T-helper 17 cell (primary cell): ENCODE data around the gene CDH7. TPM values are rescaled to one million over a fixed set of nuclear protein-coding genes. Genes with fewer than 3 reads are reported as not detected.

ENCODE experiments used
- ATAC-seq: fragments of 150-1000 bp; cut with Tn5 transposase; 2 replicates; pipeline ENCODE4 v1.10.0; 2021; ENCODE audit warnings: mild to moderate bottlenecking, moderate library complexity
- DNase-seq, 3 donors: peaks; one replicate each; pipeline versions ENCODE4 v3.0.0 to v3.0.0-alpha.2; 2020 to 2021
- H3K9me3 ChIP-seq: one replicate; pipeline ENCODE4 v1.7.0; 2013; ENCODE audit warnings: low read length, mild to moderate bottlenecking; ENCODE audit not compliant: control insufficient read depth, poor library complexity, severe bottlenecking
- H3K27ac Mint-ChIP-seq: one replicate; pipeline ENCODE4 v1.8.0; 2022; ENCODE audit warnings: mild to moderate bottlenecking, moderate library complexity, mixed read lengths
- H3K27me3 Mint-ChIP-seq: one replicate; pipeline ENCODE4 v1.8.0; 2022; ENCODE audit warnings: mixed read lengths
- H3K36me3 Mint-ChIP-seq: one replicate; pipeline ENCODE4 v1.8.0; 2022; ENCODE audit warnings: low read depth, mixed read lengths
- H3K4me1 Mint-ChIP-seq: one replicate; pipeline ENCODE4 v1.8.0; 2022; ENCODE audit warnings: mild to moderate bottlenecking, mixed read lengths
- H3K4me3 Mint-ChIP-seq: one replicate; pipeline ENCODE4 v1.8.0; 2022; ENCODE audit warnings: mild to moderate bottlenecking, moderate library complexity, mixed read lengths
- total RNA-seq, 4 donors: library from RNA in 2 of 4; stranded (reverse) in 2 of 4; gene quantifications; one replicate each; pipeline ENCODE4 v1.2.3 and lab custom pipeline; 2022 to 2026

CDH7 gene
- total RNA-seq, 2 donors from 2014 or later = not detected

- no peaks in the 10 kb centered on the region for H3K27me3 Mint-ChIP-seq
- no peaks in the 10 kb centered on the region for H3K36me3 Mint-ChIP-seq
- DNase-seq = no peak
- H3K4me3 Mint-ChIP-seq = no peak overlapping the region
- no peak for ATAC-seq
- no peaks in the 10 kb centered on the region for H3K4me1 Mint-ChIP-seq
- no peak overlapping the region for H3K27ac Mint-ChIP-seq
- no peaks in the 10 kb centered on the region for H3K9me3 ChIP-seq
Measured at GRCh38 chr18:65791719-65792118, 40.9 kb downstream of the CDH7 start.

DNA sequence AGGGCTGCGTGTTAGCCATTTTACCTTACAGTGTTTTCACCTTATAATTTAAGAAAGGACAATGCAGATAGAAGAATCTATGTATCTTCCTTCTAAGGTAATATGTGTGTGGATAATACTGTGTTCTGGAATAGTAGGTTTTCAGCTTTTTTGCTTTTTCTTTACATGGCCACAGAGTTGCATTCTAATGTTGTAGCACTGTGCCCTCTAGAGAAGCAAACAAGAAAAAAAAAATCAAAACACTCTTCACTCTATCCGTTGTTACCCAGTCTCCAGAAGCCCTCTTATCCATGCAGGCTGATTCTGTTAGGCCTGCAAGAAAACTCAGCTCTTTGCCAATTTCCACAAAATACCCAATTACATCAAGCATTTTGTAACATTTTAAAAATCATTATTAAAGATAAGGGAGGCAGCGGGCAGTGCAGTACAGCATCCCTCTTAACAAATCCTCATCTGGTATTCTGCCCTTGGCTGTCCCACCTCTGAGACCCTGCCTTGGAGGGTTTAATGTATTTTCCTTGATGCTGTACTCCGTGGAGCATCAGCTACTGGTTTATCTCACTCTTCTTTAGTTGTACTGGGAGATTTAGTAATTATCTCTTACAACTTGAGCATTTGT lies 41.8 kb downstream of the CDH7 start:
- H3K4me1 Mint-ChIP-seq = no peaks in the 10 kb centered on the region
- no peak for DNase-seq
- no peak for ATAC-seq
- no peak overlapping the region for H3K4me3 Mint-ChIP-seq
- H3K27me3 Mint-ChIP-seq = no peaks in the 10 kb centered on the region
- no peaks in the 10 kb centered on the region for H3K36me3 Mint-ChIP-seq
- H3K27ac Mint-ChIP-seq = no peak overlapping the region
- no peaks in the 10 kb centered on the region for H3K9me3 ChIP-seq

GRCh38 chr18:65808759-65809158 lies 57.9 kb downstream of the CDH7 start:
- no peaks in the 10 kb centered on the region for H3K36me3 Mint-ChIP-seq
- no peaks in the 10 kb centered on the region for H3K27me3 Mint-ChIP-seq
- H3K4me1 Mint-ChIP-seq = no peaks in the 10 kb centered on the region

GRCh38 chr18:65811307-65811706 lies 60.5 kb downstream of the CDH7 start:
- Mint-ChIP-seq H3K36me3 (no peaks in the 10 kb centered on the region), H3K4me3 (no peak overlapping the region), H3K27ac (no peak overlapping the region), H3K27me3 (no peaks in the 10 kb centered on the region), H3K4me1 (no peaks in the 10 kb centered on the region)
- DNase-seq = no peak
- peaks cover 2% of the 10 kb centered on the region for H3K9me3 ChIP-seq
- no peak for ATAC-seq

More at GRCh38 chr18:65808759-65809158, 57.9 kb downstream of the CDH7 start:
- no peaks in the 10 kb centered on the region for H3K9me3 ChIP-seq
- Mint-ChIP-seq H3K4me3 (no peak overlapping the region), H3K27ac (no peak overlapping the region)
- DNase-seq (no peak), ATAC-seq (no peak)

DNA sequence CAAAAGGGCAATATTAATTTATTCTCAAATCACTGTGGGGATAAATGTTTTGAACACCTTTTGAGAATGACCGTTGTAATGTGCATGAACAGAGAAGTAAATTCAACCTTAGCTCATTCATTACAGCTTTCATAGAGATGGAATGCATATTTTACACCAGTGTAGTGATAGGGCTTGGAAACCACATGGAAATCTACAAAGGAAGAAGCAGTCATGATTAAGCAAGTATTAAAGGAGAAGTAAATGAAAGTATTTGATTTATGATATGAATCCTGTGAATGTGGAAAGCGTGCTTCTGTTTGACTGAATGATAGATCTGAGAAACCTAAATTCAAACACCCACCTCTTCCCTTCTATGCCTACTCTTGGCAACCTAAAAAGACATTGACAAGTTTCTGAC lies 64.7 kb downstream of the CDH7 start:
- Mint-ChIP-seq H3K4me3 (no peak overlapping the region), H3K27ac (no peak overlapping the region), H3K36me3 (no peaks in the 10 kb centered on the region), H3K27me3 (no peaks in the 10 kb centered on the region), H3K4me1 (no peaks in the 10 kb centered on the region)
- DNase-seq = no peak
- peaks cover 2% of the 10 kb centered on the region for H3K9me3 ChIP-seq
- no peak for ATAC-seq

DNA sequence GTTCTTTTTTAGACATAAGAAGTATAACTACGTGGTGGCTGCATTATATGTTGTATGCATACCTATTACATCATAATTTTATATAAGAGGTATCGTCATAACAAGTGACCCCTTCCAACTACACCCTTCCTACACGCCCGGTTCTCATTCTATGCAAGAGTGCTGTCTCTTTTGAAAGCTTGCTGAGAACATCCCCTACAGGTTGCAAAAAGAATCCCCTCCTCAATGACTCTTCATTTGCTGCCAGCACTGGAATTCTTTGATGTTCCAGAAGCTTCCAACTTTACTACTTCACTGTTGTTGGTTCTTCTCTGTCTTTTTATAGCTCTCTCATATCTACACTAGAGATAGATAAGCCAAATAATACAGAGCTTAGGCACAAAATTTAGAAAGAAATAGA lies 66.4 kb downstream of the CDH7 start:
- H3K27me3 Mint-ChIP-seq = no peaks in the 10 kb centered on the region
- H3K36me3 Mint-ChIP-seq = no peaks in the 10 kb centered on the region
- H3K27ac Mint-ChIP-seq = no peak overlapping the region
- H3K9me3 ChIP-seq = peaks cover 2% of the 10 kb centered on the region
- DNase-seq = no peak
- ATAC-seq = no peak
- H3K4me3 Mint-ChIP-seq = no peak overlapping the region
- H3K4me1 Mint-ChIP-seq = no peaks in the 10 kb centered on the region

- no peaks in the 10 kb centered on the region for H3K27me3 Mint-ChIP-seq
- ATAC-seq (no peak), DNase-seq (no peak)
- no peaks in the 10 kb centered on the region for H3K9me3 ChIP-seq
- no peaks in the 10 kb centered on the region for H3K4me1 Mint-ChIP-seq
- H3K36me3 Mint-ChIP-seq = no peaks in the 10 kb centered on the region
- no peak overlapping the region for H3K27ac Mint-ChIP-seq
- H3K4me3 Mint-ChIP-seq = no peak overlapping the region
Measured at GRCh38 chr18:65821911-65822310, 71.1 kb downstream of the CDH7 start.

GRCh38 chr18:65822826-65823225 lies 72.0 kb downstream of the CDH7 start:
- H3K27me3 Mint-ChIP-seq = no peaks in the 10 kb centered on the region
- H3K36me3 Mint-ChIP-seq = no peaks in the 10 kb centered on the region
- no peak overlapping the region for H3K4me3 Mint-ChIP-seq
- DNase-seq = no peak
- H3K4me1 Mint-ChIP-seq = no peaks in the 10 kb centered on the region
- H3K9me3 ChIP-seq = no peaks in the 10 kb centered on the region
- H3K27ac Mint-ChIP-seq = no peak overlapping the region
- no peak for ATAC-seq

GRCh38 chr18:65827444-65827843 lies 76.6 kb downstream of the CDH7 start:
- H3K4me1 Mint-ChIP-seq = no peaks in the 10 kb centered on the region
- no peaks in the 10 kb centered on the region for H3K36me3 Mint-ChIP-seq
- H3K27ac Mint-ChIP-seq = no peak overlapping the region
- no peak for ATAC-seq
- DNase-seq = no peak
- H3K4me3 Mint-ChIP-seq = no peak overlapping the region
- no peaks in the 10 kb centered on the region for H3K27me3 Mint-ChIP-seq
- no peaks in the 10 kb centered on the region for H3K9me3 ChIP-seq

DNA sequence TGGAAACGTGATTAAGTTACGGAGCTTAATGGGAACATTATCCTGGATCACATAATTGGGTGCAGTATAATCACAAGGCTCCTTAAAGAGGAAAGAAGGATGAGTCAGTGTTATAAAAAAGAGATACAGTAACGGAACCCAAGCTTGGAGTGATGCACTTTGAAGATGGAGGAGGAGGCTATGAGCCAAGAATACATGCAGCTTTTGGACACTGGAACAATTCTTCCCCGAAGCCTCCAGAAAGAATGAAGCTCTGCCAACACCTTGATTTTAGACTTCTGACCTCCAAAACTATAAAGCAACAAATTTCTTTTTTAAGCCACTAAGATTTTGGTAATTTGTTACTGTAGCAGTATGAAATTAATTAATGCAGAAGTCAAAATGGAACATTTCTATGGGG lies 85.1 kb downstream of the CDH7 start:
- H3K36me3 Mint-ChIP-seq = no peaks in the 10 kb centered on the region
- no peak overlapping the region for H3K4me3 Mint-ChIP-seq
- H3K27me3 Mint-ChIP-seq = no peaks in the 10 kb centered on the region
- no peaks in the 10 kb centered on the region for H3K9me3 ChIP-seq
- H3K4me1 Mint-ChIP-seq = no peaks in the 10 kb centered on the region
- ATAC-seq = no peak
- no peak overlapping the region for H3K27ac Mint-ChIP-seq
- DNase-seq = no peak

GRCh38 chr18:65846107-65846506 lies 95.3 kb downstream of the CDH7 start:
- no peaks in the 10 kb centered on the region for H3K36me3 Mint-ChIP-seq
- ATAC-seq (no peak), DNase-seq (no peak)
- H3K4me3 Mint-ChIP-seq = no peak overlapping the region
- no peaks in the 10 kb centered on the region for H3K27me3 Mint-ChIP-seq
- H3K27ac Mint-ChIP-seq = no peak overlapping the region
- H3K9me3 ChIP-seq = no peaks in the 10 kb centered on the region
- no peaks in the 10 kb centered on the region for H3K4me1 Mint-ChIP-seq

- no peaks in the 10 kb centered on the region for H3K4me1 Mint-ChIP-seq
- no peak overlapping the region for H3K4me3 Mint-ChIP-seq
- no peaks in the 10 kb centered on the region for H3K9me3 ChIP-seq
- DNase-seq = no peak
- H3K36me3 Mint-ChIP-seq = no peaks in the 10 kb centered on the region
- H3K27ac Mint-ChIP-seq = no peak overlapping the region
- H3K27me3 Mint-ChIP-seq = no peaks in the 10 kb centered on the region
- no peak for ATAC-seq
Measured at GRCh38 chr18:65852273-65852672, 101.5 kb downstream of the CDH7 start.

DNA sequence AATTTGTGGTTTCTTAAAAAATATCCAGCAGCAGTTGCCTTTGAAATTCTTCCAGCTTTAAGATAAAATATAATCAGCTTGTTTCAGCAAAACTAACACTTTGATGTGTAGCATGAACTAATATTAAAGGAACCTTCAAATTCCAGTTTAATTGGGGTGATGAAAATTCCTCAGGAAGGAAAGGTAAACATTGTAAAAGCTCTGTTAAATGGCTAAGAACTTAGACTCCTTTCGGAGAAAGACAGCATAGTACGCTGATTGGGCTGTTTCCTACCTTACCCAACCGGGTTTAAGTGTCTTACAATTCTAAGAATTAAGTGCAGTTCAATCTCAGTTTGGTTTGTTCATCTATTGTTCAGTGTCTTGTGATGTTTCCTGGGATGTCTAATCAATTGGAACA lies 108.3 kb downstream of the CDH7 start:
- DNase-seq = no peak
- H3K9me3 ChIP-seq = no peaks in the 10 kb centered on the region
- H3K4me1 Mint-ChIP-seq = no peaks in the 10 kb centered on the region
- no peak for ATAC-seq
- no peaks in the 10 kb centered on the region for H3K27me3 Mint-ChIP-seq
- H3K36me3 Mint-ChIP-seq = no peaks in the 10 kb centered on the region
- no peak overlapping the region for H3K27ac Mint-ChIP-seq
- H3K4me3 Mint-ChIP-seq = no peak overlapping the region

GRCh38 chr18:65869527-65869926 lies 118.7 kb downstream of the CDH7 start:
- peaks cover 3% of the 10 kb centered on the region for H3K9me3 ChIP-seq
- Mint-ChIP-seq H3K27me3 (no peaks in the 10 kb centered on the region), H3K27ac (no peak overlapping the region), H3K36me3 (no peaks in the 10 kb centered on the region), H3K4me1 (no peaks in the 10 kb centered on the region), H3K4me3 (no peak overlapping the region)
- DNase-seq = no peak
- ATAC-seq = no peak
